ENCODE data around the gene SRPK3.
A peak's percentile ranks its signal among the peaks of the same experiment; 100 is the strongest.

The SRPK3 gene

DNA sequence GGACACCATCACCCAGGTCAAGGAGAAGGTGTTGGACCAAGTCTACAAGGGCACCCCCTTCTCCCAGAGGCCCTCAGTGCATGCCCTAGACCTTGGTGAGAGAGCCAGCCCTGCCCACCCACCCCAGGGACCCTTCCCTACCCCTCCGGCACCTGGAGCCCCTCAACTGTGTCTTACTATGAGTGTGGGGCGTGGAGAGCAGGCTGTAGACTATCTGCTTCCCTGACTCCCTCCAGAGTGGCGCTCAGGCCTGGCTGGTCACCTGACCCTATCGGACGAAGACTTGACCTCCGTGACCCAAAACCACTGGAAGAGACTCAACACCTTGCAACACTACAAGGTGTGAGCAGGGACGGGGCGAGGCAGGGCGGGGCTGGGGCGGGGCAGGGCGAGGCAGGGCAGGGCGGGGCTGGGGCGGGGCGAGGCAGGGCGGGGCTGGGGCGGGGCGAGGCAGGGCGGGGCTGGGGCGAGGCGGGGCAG lies 4.7 kb upstream of the SRPK3 start:
- Histone ChIP-seq H3K27me3 (ENCODE audit: control insufficient read depth, insufficient read depth, low read length) (peaks cover 8% of the 10 kb centered on the region), H3K4me3 (ENCODE audit: low read length) (no peak overlapping the region), H3K9ac (ENCODE audit: low read length) (no peak overlapping the region), H3K4me1 (ENCODE audit: control insufficient read depth, insufficient read depth, low read length) (peaks cover 3% of the 10 kb centered on the region), H3K36me3 (ENCODE audit: control insufficient read depth, insufficient read depth, low read length) (no peaks in the 10 kb centered on the region), H3K27ac (ENCODE audit: low read depth, low read length) (no peak overlapping the region)

DNA sequence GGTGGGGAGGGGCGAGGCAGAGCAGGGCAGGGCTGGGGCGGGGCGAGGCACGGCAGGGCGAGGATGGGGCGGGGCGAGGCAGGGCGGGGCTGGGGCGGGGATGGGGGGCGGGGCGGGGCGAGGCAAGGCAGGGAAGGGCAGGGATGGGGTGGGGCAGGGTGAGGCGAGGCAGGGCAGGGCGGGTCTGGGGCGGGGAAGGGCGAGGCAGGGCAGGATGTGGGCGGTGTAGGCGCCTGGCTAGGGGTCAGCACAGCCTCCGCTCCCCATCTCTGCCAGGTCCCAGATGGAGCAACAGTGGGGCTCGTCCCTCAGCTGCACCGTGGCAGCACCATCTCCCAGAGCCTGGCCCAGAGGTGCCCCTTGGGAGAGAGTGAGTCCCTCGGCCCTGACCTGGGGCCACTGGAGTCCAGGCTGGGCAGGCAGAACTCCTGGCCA lies 4.2 kb upstream of the SRPK3 start:
- H3K27me3 ChIP-seq (ENCODE audit: control insufficient read depth, insufficient read depth, low read length): peaks cover 8% of the 10 kb centered on the region
- peaks cover 3% of the 10 kb centered on the region for H3K4me1 ChIP-seq (ENCODE audit: control insufficient read depth, insufficient read depth, low read length)
- no peak overlapping the region for H3K9ac ChIP-seq (ENCODE audit: low read length)
- H3K4me3 ChIP-seq (ENCODE audit: low read length): no peak overlapping the region
- H3K36me3 ChIP-seq (ENCODE audit: control insufficient read depth, insufficient read depth, low read length): no peaks in the 10 kb centered on the region
- no peak overlapping the region for H3K27ac ChIP-seq (ENCODE audit: low read depth, low read length)

DNA sequence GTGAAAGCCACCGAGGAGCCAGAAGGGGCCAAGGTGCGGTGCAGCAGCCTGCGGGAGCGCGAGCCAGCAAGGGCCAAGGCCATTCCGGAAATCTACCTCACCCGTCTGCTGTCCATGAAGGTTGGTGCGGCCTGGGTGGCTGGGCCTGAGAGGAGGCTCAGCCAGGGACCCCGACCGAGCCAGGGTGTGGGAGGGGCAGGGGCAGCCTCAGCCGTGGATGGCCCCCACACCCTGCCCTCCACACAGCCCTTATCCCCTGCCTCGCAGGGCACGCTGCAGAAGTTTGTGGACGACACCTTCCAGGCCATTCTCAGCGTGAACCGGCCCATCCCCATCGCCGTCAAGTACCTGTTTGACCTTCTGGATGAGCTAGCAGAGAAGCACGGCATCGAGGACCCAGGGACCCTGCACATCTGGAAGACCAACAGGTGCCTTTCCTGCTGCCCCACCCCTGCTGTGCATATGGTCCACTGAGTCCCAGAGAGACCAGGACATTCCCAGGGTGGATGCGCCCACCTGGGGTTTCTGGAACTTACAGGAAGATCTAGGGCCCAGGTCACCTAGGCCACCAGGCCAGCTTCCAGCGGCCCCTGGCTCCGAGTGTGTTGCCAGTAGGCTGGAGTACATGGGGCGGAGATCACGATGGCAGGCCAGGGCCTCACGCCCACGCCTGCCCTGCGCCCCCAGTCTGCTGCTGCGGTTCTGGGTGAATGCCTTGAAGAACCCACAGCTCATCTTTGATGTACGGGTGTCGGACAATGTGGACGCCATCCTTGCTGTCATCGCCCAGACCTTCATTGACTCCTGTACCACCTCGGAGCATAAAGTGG lies 3.4 kb upstream of the SRPK3 start:
- no peaks in the 10 kb centered on the region for H3K36me3 ChIP-seq (ENCODE audit: control insufficient read depth, insufficient read depth, low read length)
- H3K27me3 ChIP-seq (ENCODE audit: control insufficient read depth, insufficient read depth, low read length): peaks cover 8% of the 10 kb centered on the region
- H3K9ac ChIP-seq (ENCODE audit: low read length): no peak overlapping the region
- no peak overlapping the region for H3K27ac ChIP-seq (ENCODE audit: low read depth, low read length)
- no peak overlapping the region for H3K4me3 ChIP-seq (ENCODE audit: low read length)
- H3K4me1 ChIP-seq (ENCODE audit: control insufficient read depth, insufficient read depth, low read length): peaks cover 3% of the 10 kb centered on the region

DNA sequence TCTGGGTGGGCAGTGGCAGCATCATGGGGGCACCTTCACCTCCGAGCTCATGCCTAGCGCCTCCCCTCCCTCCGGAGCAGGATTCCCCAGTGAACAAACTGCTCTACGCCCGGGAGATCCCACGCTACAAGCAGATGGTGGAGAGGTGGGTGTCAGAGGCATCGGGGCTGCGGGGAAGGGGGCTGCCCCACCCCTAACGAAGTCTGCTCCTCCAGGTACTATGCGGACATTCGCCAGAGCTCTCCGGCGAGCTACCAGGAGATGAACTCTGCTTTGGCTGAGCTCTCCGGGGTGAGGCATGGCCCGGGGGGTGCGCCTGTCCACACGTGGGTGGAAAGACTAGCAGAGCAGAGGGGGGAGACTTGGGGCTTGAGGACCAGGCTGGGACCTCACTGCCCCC lies 2.7 kb upstream of the SRPK3 start:
- H3K27me3 ChIP-seq (ENCODE audit: control insufficient read depth, insufficient read depth, low read length): peaks cover 8% of the 10 kb centered on the region
- H3K27ac ChIP-seq (ENCODE audit: low read depth, low read length): no peak overlapping the region
- H3K9ac ChIP-seq (ENCODE audit: low read length): no peak overlapping the region
- H3K4me1 ChIP-seq (ENCODE audit: control insufficient read depth, insufficient read depth, low read length): peaks cover 3% of the 10 kb centered on the region
- no peak overlapping the region for H3K4me3 ChIP-seq (ENCODE audit: low read length)
- no peaks in the 10 kb centered on the region for H3K36me3 ChIP-seq (ENCODE audit: control insufficient read depth, insufficient read depth, low read length)

DNA sequence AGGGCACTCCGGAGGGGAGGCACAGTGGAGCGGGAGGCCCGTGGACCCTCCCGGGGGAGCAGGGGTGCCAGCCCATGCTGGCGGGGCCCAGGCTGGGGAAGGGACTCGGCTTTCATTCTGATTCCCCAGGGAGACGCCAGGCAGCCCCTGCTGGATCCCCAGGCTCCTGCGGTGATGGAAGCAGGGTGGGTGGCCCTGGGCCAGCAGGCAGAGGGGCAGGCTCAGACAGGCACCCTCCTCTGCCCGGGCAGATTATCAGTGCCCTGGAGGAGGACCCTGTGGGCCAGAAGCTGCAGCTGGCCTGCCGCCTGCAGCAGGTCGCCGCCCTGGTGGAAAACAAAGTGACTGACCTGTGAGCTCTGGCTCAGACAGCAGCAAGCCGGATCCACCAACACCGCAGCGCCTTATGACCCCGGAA lies 2.1 kb upstream of the SRPK3 start:
- no peak overlapping the region for H3K27ac ChIP-seq (ENCODE audit: low read depth, low read length)
- H3K4me1 ChIP-seq (ENCODE audit: control insufficient read depth, insufficient read depth, low read length): peaks cover 3% of the 10 kb centered on the region
- peaks cover 8% of the 10 kb centered on the region for H3K27me3 ChIP-seq (ENCODE audit: control insufficient read depth, insufficient read depth, low read length)
- no peak overlapping the region for H3K4me3 ChIP-seq (ENCODE audit: low read length)
- no peaks in the 10 kb centered on the region for H3K36me3 ChIP-seq (ENCODE audit: control insufficient read depth, insufficient read depth, low read length)
- no peak overlapping the region for H3K9ac ChIP-seq (ENCODE audit: low read length)

DNA sequence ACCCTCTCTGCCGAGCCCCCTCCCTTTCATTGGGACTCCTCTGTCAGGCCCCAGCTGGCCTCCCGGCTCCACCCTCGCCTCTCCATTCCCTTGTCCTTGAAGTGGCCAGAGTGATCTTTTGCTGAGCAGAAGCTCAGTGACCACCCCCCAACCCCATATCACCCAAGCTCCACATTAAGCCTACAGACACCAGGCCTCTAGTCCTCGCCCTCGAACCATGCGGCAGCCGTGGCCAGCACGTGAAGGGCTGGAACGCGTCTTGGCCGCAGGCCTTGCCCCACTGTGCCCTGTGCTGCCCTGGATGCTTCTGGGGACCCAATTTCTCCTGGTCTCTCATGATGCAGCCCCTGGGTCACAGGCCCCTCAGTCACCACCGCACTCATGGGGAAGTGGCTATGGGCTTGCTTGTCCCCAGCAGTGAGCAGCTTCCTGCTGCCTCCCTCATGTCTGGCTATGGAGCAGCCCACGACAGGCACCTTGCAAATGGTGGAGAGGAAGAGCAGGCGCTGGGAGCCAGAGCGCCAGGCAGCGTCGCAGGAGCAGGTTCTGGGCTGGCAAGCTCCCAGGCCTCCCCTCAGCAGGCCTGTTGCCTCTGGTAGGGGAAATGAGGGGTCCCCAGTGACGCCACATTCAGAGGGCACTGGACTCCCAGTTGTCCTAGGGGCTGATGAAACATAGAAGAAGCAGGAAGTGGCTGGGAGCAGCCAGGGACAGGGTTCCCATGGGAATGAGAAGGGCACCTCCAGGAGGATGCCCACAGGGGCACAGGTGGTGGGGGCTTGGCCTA lies 757 bp upstream of the SRPK3 start:
- Histone ChIP-seq H3K27ac (ENCODE audit: low read depth, low read length) (peak overlapping the region; percentile 72), H3K4me3 (ENCODE audit: low read length) (no peak overlapping the region), H3K27me3 (ENCODE audit: control insufficient read depth, insufficient read depth, low read length) (peaks cover 7% of the 10 kb centered on the region), H3K36me3 (ENCODE audit: control insufficient read depth, insufficient read depth, low read length) (no peaks in the 10 kb centered on the region), H3K4me1 (ENCODE audit: control insufficient read depth, insufficient read depth, low read length) (peaks cover 3% of the 10 kb centered on the region), H3K9ac (ENCODE audit: low read length) (no peak overlapping the region)

DNA sequence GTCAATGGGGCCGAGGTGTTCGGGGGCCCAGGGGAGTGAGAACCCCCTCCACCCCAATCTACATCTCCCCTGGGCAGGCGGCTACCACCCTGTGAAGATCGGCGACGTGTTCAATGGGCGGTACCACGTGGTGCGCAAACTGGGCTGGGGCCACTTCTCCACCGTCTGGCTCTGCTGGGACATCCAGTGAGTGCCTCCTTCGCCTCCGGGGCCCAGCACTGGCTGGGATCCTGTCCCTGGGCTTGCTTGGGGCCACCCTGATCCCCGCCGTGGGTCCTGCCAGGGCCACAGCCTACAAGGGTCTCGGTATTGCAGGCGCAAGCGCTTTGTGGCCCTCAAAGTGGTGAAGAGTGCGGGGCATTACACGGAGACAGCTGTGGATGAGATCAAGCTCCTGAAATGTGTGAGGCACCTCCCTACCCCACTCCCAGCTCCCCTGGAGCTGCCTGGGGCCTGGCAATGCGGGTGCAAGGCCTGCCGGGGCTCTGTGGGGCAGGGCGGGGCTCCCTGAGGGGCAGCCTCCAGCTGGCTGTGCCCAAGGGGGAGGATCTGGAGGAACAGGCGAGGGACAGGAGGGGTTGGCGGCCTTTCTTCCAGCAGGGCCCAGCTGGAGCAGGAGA lies 697 bp downstream of the SRPK3 start:
- no peaks in the 10 kb centered on the region for H3K36me3 ChIP-seq (ENCODE audit: control insufficient read depth, insufficient read depth, low read length)
- H3K4me1 ChIP-seq (ENCODE audit: control insufficient read depth, insufficient read depth, low read length): peaks cover 3% of the 10 kb centered on the region
- no peak overlapping the region for H3K9ac ChIP-seq (ENCODE audit: low read length)
- peak overlapping the region; percentile 72 for H3K27ac ChIP-seq (ENCODE audit: low read depth, low read length)
- H3K27me3 ChIP-seq (ENCODE audit: control insufficient read depth, insufficient read depth, low read length): peaks cover 7% of the 10 kb centered on the region
- H3K4me3 ChIP-seq (ENCODE audit: low read length): no peak overlapping the region

DNA sequence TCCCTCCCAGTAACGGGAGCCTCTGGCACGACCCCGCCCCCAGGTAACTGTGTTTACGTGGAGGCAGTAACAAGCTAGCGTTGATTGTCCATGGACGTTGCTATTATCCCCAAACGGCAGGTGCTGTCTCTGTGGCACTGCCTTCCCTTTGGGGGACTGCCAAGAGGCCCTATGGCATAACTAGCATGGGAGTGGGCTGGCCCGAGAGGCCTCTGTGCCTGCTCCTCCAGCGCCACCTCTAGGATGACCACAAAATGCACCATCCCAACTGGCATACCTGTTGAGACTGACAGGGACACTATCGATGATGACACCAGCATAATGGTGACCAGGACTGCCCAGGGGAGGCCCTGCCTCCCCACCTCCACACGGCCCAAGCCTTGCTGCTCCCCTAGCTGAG lies 1.5 kb downstream of the SRPK3 start:
- Histone ChIP-seq H3K4me3 (ENCODE audit: low read length) (no peak overlapping the region), H3K27ac (ENCODE audit: low read depth, low read length) (peak overlapping the region; percentile 72), H3K36me3 (ENCODE audit: control insufficient read depth, insufficient read depth, low read length) (no peaks in the 10 kb centered on the region), H3K4me1 (ENCODE audit: control insufficient read depth, insufficient read depth, low read length) (peaks cover 3% of the 10 kb centered on the region), H3K27me3 (ENCODE audit: control insufficient read depth, insufficient read depth, low read length) (peaks cover 7% of the 10 kb centered on the region), H3K9ac (ENCODE audit: low read length) (no peak overlapping the region)

DNA sequence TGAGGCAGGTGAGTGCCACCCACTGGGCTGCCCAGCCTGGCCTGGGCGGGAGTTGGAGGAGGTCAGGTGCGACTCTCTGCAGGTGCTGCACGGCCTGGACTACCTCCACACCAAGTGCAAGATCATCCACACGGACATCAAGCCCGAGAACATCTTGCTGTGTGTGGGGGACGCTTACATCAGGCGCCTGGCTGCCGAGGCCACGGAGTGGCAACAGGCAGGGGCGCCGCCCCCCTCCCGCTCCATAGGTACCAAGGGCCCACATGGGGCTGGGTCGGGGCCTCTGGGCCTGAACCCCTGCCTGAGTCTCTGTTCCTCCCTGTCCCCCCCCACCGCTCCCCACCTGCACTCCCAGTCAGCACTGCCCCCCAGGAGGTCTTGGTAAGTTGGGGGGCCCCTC lies 2.0 kb downstream of the SRPK3 start:
- Histone ChIP-seq H3K36me3 (ENCODE audit: control insufficient read depth, insufficient read depth, low read length) (no peaks in the 10 kb centered on the region), H3K9ac (ENCODE audit: low read length) (no peak overlapping the region), H3K4me1 (ENCODE audit: control insufficient read depth, insufficient read depth, low read length) (peaks cover 3% of the 10 kb centered on the region), H3K27ac (ENCODE audit: low read depth, low read length) (no peak overlapping the region), H3K4me3 (ENCODE audit: low read length) (no peak overlapping the region), H3K27me3 (ENCODE audit: control insufficient read depth, insufficient read depth, low read length) (peaks cover 7% of the 10 kb centered on the region)

DNA sequence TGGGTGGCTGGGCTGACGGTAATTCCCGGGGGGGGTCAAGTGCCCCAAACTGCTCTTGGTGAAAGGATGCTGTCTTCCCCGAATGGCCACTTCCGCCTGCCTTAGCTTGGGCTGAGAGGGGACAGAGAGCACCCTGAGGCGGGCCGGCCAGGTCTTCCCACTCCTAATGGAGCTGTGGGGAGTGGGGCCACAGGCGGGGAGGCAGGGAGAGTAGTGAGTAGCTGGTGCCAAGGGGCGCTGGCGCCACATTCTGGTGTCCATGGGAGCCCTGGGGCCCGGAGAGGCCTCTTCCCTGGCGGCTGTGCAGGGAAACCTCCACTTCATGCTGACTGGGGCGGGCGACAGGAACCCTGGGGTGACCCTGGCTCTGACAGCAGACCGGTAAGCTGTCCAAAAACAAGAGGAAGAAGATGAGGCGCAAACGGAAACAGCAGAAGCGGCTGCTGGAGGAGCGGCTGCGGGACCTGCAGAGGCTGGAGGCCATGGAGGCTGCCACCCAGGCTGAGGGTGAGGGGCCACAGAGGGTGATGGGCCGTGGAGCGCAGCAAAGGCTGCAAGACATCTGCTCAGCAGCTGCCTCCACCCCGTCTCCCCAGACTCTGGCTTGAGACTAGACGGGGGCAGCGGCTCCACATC lies 2.7 kb downstream of the SRPK3 start:
- H3K36me3 ChIP-seq (ENCODE audit: control insufficient read depth, insufficient read depth, low read length): no peaks in the 10 kb centered on the region
- H3K27ac ChIP-seq (ENCODE audit: low read depth, low read length): no peak overlapping the region
- peaks cover 7% of the 10 kb centered on the region for H3K27me3 ChIP-seq (ENCODE audit: control insufficient read depth, insufficient read depth, low read length)
- H3K9ac ChIP-seq (ENCODE audit: low read length): no peak overlapping the region
- H3K4me3 ChIP-seq (ENCODE audit: low read length): no peak overlapping the region
- peaks cover 3% of the 10 kb centered on the region for H3K4me1 ChIP-seq (ENCODE audit: control insufficient read depth, insufficient read depth, low read length)

DNA sequence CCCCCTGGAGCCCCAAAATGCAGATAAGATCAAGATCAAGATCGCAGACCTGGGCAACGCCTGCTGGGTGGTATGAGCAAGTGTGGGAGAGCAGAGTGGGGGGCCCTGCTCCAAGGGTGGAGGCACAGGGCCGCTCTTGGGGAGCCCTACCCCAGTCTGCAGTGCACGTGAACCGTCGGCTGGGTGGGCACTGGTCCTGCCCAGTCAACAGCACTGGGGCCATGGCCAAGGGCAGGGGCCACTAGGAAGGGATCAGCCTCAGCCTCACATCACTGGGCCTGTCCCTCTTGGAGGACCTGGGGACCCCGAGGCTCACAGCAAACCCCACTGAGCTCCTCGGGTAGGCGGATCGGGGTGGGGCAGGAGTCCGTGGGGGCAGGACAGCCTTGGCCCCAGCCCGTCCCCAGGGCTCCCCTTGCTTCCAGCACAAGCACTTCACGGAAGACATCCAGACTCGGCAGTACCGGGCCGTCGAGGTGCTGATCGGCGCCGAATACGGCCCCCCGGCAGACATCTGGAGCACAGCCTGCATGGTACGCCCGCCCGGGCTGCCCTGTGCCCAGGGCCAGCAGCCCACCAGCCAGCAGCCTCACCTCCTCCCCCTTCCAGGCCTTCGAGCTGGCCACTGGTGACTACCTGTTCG lies 3.6 kb downstream of the SRPK3 start:
- no peak overlapping the region for H3K4me3 ChIP-seq (ENCODE audit: low read length)
- peaks cover 3% of the 10 kb centered on the region for H3K4me1 ChIP-seq (ENCODE audit: control insufficient read depth, insufficient read depth, low read length)
- no peak overlapping the region for H3K9ac ChIP-seq (ENCODE audit: low read length)
- H3K27ac ChIP-seq (ENCODE audit: low read depth, low read length): no peak overlapping the region
- H3K27me3 ChIP-seq (ENCODE audit: control insufficient read depth, insufficient read depth, low read length): peaks cover 7% of the 10 kb centered on the region
- H3K36me3 ChIP-seq (ENCODE audit: control insufficient read depth, insufficient read depth, low read length): no peaks in the 10 kb centered on the region

Data from rectal smooth muscle tissue (tissue), 1 donor.